GM18520 (cell line): ENCODE results near the gene OR5AU1.
A peak's percentile ranks its signal among the peaks of the same experiment; 100 is the strongest.
"Not testable (repeated sequence)": the region's sequence is repeated elsewhere in the genome, so short reads cannot be mapped to it uniquely, and the experiment has no call there.

ENCODE experiments used
- ATAC-seq: cut with Tn5 transposase; IDR thresholded peaks from one replicate; pipeline ENCODE4 v1.9.1; 2021; ENCODE audit not compliant: unreplicated experiment

The OR5AU1 gene

GRCh38 chr14:21182166-21182565 is 26.3 kb upstream of the OR5AU1 start:
- ATAC-seq, result no peak

- no peak for ATAC-seq
Measured at GRCh38 chr14:21171128-21171527, 15.3 kb upstream of the OR5AU1 start.

GRCh38 chr14:21169573-21169972 is 13.7 kb upstream of the OR5AU1 start:
- ATAC-seq, result no peak

GRCh38 chr14:21168055-21168454 is 12.2 kb upstream of the OR5AU1 start:
- no peak for ATAC-seq

GRCh38 chr14:21165670-21166069 is 9.8 kb upstream of the OR5AU1 start:
- not testable (repeated sequence) for ATAC-seq

GRCh38 chr14:21165002-21165605 is 9.2 kb upstream of the OR5AU1 start:
- not testable (repeated sequence) for ATAC-seq

- ATAC-seq, result no peak
Measured at GRCh38 chr14:21163871-21164291, 8.0 kb upstream of the OR5AU1 start.

GRCh38 chr14:21162081-21162480 is 6.2 kb upstream of the OR5AU1 start:
- no peak for ATAC-seq

- no peak for ATAC-seq
Measured at GRCh38 chr14:21160061-21160610, 4.3 kb upstream of the OR5AU1 start.

GRCh38 chr14:21158175-21158574 is 2.3 kb upstream of the OR5AU1 start:
- not testable (repeated sequence) for ATAC-seq

- ATAC-seq, result no peak
Measured at GRCh38 chr14:21149641-21150367, 6.1 kb downstream of the OR5AU1 start.

- ATAC-seq, result no peak
Measured at GRCh38 chr14:21145437-21145836, 10.4 kb downstream of the OR5AU1 start.

GRCh38 chr14:21142357-21142756 is 13.5 kb downstream of the OR5AU1 start:
- ATAC-seq, result no peak

- ATAC-seq, result no peak
Measured at GRCh38 chr14:21136024-21136423, 19.8 kb downstream of the OR5AU1 start.

- ATAC-seq, result no peak
Measured at GRCh38 chr14:21133901-21134300, 22.0 kb downstream of the OR5AU1 start.

- ATAC-seq, result no peak
Measured at GRCh38 chr14:21123429-21123828, 32.4 kb downstream of the OR5AU1 start.

- no peak for ATAC-seq
Measured at GRCh38 chr14:21121122-21121521, 34.7 kb downstream of the OR5AU1 start.

GRCh38 chr14:21120686-21121085 is 35.2 kb downstream of the OR5AU1 start:
- ATAC-seq, result no peak

GRCh38 chr14:21118933-21119332 is 36.9 kb downstream of the OR5AU1 start:
- no peak for ATAC-seq

GRCh38 chr14:21113369-21113768 is 42.5 kb downstream of the OR5AU1 start:
- no peak for ATAC-seq

- ATAC-seq, result no peak
Measured at GRCh38 chr14:21112255-21112654, 43.6 kb downstream of the OR5AU1 start.

GRCh38 chr14:21109377-21110138 is 46.3 kb downstream of the OR5AU1 start:
- ATAC-seq, result peak; percentile 71
